SJSA1 (cell line): Measurements from ENCODE around the gene DAB2IP. TPM values are rescaled to one million over a fixed set of nuclear protein-coding genes. Genes with fewer than 3 reads are reported as not detected.

Source experiments
- DNase-seq, 2 experiments: peaks; one replicate each; pipeline ENCODE4 v3.0.0-alpha.2; 2015 to 2020; ENCODE audit warnings: low spot score in 2 of 2, low read depth in 1 of 2
- H3K27ac ChIP-seq: fragments of 250-450 bp; sonication (Bioruptor Pico); 2 replicates; pipeline ENCODE4 v1.5.1; 2020; ENCODE audit warnings: mild to moderate bottlenecking, moderate library complexity
- H3K27me3 ChIP-seq: fragments of 250-450 bp; sonication (Bioruptor Pico); replicated peaks from 2 replicates; pipeline ENCODE4 v1.5.1; 2020; ENCODE audit warnings: mild to moderate bottlenecking, moderate library complexity
- H3K36me3 ChIP-seq: fragments of 250-450 bp; sonication (Bioruptor Pico); 2 replicates; pipeline ENCODE4 v1.5.1; 2020; ENCODE audit warnings: mild to moderate bottlenecking
- H3K4me1 ChIP-seq: fragments of 250-450 bp; sonication (Bioruptor Pico); replicated peaks from 2 replicates; pipeline ENCODE4 v1.6.1; 2021; ENCODE audit warnings: mild to moderate bottlenecking
- H3K4me3 ChIP-seq: fragments of 250-450 bp; sonication (Bioruptor Pico); 2 replicates; pipeline ENCODE4 v1.5.1; 2020; ENCODE audit warnings: mild to moderate bottlenecking
- H3K9me3 ChIP-seq: fragments of 250-450 bp; sonication (Bioruptor Pico); replicated peaks from 2 replicates; pipeline ENCODE4 v1.5.1; 2020; ENCODE audit warnings: mild to moderate bottlenecking
- total RNA-seq: library from RNA; depleted of rRNA; stranded (reverse); fragments of >200 nt; shearing (Covaris generic); gene quantifications from 2 replicates; pipeline ENCODE4 v1.2.3, GENCODE V29; 2014

DAB2IP gene
- total RNA-seq, 1 experiment from 2014 or later = 2.8 TPM

GRCh38 chr9:121746411-121746810, 95.0 kb downstream of the DAB2IP start:
- no peaks in the 10 kb centered on the region for H3K9me3 ChIP-seq
- peaks cover 24% of the 10 kb centered on the region for H3K4me1 ChIP-seq
- no peaks in the 10 kb centered on the region for H3K27me3 ChIP-seq
- H3K36me3 ChIP-seq = no peaks in the 10 kb centered on the region
- no peak overlapping the region for H3K4me3 ChIP-seq
- DNase-seq = no peak
- H3K27ac ChIP-seq = no peak overlapping the region

DNA sequence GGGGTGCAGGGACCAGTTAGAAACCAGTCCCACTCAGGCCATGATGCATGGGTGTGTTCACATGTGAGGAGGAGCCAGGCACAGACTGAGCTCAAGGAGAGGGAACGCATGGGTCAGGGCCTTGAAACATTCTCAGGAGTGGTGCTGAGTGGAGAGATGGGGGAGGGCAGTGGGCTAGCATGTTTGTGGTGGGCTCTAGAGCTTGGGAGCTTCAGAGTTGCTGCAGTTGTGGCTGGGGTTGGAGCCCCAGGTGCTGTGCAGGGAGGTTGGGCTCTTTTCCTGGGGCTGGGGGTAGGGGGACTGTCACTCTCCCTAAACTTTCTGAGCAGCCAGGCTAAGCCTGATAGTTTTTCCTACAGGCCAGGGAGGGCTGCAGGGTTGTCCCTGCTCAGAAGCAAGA, 95.4 kb downstream of the DAB2IP start:
- H3K36me3 ChIP-seq = no peaks in the 10 kb centered on the region
- no peak overlapping the region for H3K4me3 ChIP-seq
- no peaks in the 10 kb centered on the region for H3K27me3 ChIP-seq
- DNase-seq = no peak
- no peak overlapping the region for H3K27ac ChIP-seq
- H3K4me1 ChIP-seq = peaks cover 24% of the 10 kb centered on the region
- H3K9me3 ChIP-seq = no peaks in the 10 kb centered on the region

- peaks cover 22% of the 10 kb centered on the region for H3K4me1 ChIP-seq
- no peaks in the 10 kb centered on the region for H3K27me3 ChIP-seq
- H3K9me3 ChIP-seq = no peaks in the 10 kb centered on the region
- H3K36me3 ChIP-seq = no peaks in the 10 kb centered on the region
- H3K27ac ChIP-seq = no peak overlapping the region
- no peak overlapping the region for H3K4me3 ChIP-seq
- DNase-seq = no peak
Measured at GRCh38 chr9:121748074-121748473, 96.6 kb downstream of the DAB2IP start.

- no peaks in the 10 kb centered on the region for H3K27me3 ChIP-seq
- DNase-seq = no peak
- no peaks in the 10 kb centered on the region for H3K36me3 ChIP-seq
- H3K27ac ChIP-seq = no peak overlapping the region
- no peak overlapping the region for H3K4me3 ChIP-seq
- H3K9me3 ChIP-seq = no peaks in the 10 kb centered on the region
- H3K4me1 ChIP-seq = peaks cover 16% of the 10 kb centered on the region
Measured at GRCh38 chr9:121748727-121749423, 97.4 kb downstream of the DAB2IP start.

DNA sequence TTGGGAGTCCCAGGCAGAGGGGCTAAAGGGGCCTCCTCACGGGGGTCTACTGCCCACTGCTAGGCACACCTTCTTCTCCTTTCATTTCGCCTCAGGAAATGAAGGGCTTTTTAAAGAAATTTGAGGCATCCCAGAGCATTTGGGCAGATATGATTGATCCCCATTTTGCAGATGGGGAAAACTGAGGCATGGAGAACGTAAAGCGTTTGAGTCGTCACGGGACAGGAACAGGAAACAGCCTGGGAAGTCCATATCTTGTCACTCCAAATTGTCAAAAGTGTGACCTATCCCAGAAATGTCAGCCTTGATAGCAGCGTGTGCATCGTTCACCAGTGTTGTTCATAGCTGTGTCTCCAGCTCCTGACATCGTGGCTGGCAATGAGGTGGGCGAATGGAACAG, 98.2 kb downstream of the DAB2IP start:
- Histone ChIP-seq H3K27ac (no peak overlapping the region), H3K4me3 (no peak overlapping the region), H3K36me3 (no peaks in the 10 kb centered on the region), H3K9me3 (no peaks in the 10 kb centered on the region), H3K27me3 (no peaks in the 10 kb centered on the region), H3K4me1 (peaks cover 8% of the 10 kb centered on the region)
- DNase-seq = no peak

GRCh38 chr9:121750259-121750714, 98.9 kb downstream of the DAB2IP start:
- Histone ChIP-seq H3K36me3 (no peaks in the 10 kb centered on the region), H3K27me3 (no peaks in the 10 kb centered on the region), H3K4me3 (no peak overlapping the region), H3K27ac (no peak overlapping the region), H3K4me1 (peaks cover 7% of the 10 kb centered on the region; the same call in 1 of the 2 replicates), H3K9me3 (no peaks in the 10 kb centered on the region)
- DNase-seq = no peak

DNA sequence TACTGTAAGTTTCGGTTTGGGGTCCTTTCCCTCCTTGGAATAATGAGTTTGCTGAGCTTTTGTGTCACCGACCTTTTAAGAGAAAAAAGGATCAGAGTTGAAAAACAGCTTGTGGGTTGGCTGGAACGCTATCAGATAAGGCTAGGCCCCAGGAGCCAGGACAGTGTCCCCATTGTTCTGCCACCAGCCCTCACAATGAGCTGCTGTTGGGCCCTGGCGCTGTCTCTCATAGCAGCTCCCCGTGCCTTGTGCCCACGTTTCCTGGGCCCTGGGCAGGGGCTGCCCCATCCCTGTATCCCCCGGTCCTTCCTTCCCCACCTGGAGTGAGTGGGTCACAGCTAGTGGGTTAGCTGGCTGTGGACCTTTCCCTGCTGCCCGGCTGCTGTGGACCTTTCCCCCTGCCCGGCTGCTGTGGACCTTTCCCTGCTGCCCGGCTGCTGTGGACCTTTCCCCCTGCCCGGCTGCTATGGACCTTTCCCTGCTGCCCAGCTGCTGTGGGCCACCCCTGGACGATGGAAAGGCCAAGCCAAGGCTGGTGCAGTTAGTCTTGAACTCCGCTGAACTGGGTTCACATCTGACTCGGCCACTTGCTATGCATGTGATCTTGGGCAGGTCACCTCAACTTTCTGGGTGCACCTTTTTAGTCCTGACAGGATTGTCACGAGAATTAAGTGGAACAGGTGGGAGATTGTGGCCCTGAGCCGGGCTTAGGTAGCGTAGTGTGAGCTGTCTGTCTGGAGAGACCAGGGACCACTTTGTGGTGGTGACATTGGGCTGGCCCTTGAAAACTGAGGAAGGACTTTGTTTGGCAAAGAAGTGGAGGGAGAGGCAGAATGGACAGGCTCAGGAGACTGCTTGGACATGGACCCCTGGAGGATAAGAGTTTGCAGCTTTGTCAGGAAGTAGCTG, 99.5 kb downstream of the DAB2IP start:
- Histone ChIP-seq H3K36me3 (no peaks in the 10 kb centered on the region), H3K27ac (no peak overlapping the region), H3K4me1 (peaks cover 7% of the 10 kb centered on the region; the same call in 1 of the 2 replicates), H3K9me3 (no peaks in the 10 kb centered on the region), H3K27me3 (no peaks in the 10 kb centered on the region), H3K4me3 (no peak overlapping the region)
- DNase-seq = no peak

DNA sequence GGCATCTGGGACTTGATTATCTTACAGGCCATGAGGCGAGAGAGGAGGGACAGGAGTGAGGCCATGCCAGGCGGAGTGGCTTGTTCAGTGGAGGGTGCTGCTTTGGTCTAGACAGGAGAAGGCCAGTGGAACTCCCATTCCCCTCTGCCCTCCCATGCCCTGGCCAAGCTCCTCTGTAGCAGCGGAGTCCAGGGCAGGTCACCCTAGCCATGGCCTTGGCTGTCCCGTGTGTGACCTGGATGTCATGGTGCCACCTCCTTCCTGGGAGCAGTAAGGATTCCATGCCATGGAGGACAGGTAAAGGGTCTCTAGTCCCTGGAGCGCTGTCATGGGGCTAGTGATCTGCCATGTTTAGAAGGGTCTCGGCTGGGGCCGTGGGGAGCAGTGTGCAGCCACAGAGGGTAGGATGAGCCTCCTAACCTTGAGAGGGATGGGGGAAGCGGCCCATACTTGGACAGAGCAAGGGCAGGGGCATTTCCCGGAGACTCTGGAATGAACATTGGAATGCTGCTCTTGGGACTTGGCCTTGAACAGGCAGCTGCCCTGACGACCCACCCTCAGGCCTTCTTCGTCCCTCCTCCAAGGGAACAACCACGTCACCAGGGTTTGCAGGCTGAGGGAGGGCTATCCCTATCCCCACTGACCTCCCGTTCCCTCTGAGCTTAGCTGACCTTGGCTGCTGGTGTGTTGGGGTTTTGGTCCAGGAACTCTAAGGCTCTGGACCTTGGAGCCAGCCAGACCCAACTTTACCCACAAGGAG, 100.4 kb downstream of the DAB2IP start:
- no peak for DNase-seq
- H3K36me3 ChIP-seq = no peaks in the 10 kb centered on the region
- peaks cover 7% of the 10 kb centered on the region; the same call in 1 of the 2 replicates for H3K4me1 ChIP-seq
- no peaks in the 10 kb centered on the region for H3K9me3 ChIP-seq
- no peak overlapping the region for H3K4me3 ChIP-seq
- no peak overlapping the region for H3K27ac ChIP-seq
- H3K27me3 ChIP-seq = no peaks in the 10 kb centered on the region

- no peak overlapping the region for H3K27ac ChIP-seq
- no peaks in the 10 kb centered on the region for H3K36me3 ChIP-seq
- DNase-seq = no peak
- H3K4me1 ChIP-seq = peaks cover 7% of the 10 kb centered on the region; the same call in 1 of the 2 replicates
- no peaks in the 10 kb centered on the region for H3K9me3 ChIP-seq
- no peaks in the 10 kb centered on the region for H3K27me3 ChIP-seq
- no peak overlapping the region for H3K4me3 ChIP-seq
Measured at GRCh38 chr9:121752929-121753328, 101.5 kb downstream of the DAB2IP start.

- Histone ChIP-seq H3K4me3 (no peak overlapping the region), H3K27ac (no peak overlapping the region), H3K27me3 (no peaks in the 10 kb centered on the region), H3K9me3 (no peaks in the 10 kb centered on the region), H3K4me1 (peaks cover 1% of the 10 kb centered on the region; the same call in 1 of the 2 replicates), H3K36me3 (no peaks in the 10 kb centered on the region)
- DNase-seq = no peak
Measured at GRCh38 chr9:121753802-121754654, 102.6 kb downstream of the DAB2IP start.

DNA sequence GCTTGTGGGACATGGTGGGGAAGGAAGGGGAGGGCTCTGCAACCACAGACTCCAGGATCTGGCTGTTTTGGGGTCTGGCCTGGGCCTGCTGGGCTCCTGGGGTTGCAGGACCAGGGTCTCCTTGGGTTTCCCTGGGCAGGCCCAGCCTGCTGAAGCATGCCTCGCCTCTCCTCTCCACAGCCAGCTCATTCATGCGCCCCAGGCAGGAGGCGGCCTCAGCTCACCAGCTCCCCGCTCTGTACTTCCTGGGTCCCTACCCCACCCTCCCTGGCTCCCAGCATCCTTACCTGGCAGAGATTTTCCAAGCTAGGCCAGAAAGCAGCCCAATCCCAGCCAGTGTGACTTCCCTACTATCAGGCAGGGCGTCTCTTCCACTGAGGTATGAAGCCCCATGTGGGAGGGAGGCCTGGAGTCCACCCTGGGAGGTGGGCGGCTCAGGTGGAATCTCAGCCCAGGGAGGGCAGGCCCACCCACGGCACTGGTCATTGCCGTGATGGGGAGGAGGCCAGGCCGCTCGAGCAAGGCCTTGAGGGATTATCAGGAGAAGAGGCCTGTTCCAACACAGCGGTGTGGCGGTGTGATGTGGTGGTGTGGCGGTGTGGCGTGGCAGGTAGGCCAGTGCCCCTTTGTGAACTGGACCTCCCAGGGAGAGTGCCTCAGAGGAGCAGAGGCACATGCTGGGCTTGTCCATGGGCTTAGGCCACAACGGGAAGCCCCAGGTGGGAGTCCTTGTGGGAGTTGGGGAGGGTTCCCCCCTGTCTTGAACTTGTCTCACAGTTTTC, 103.4 kb downstream of the DAB2IP start:
- H3K4me3 ChIP-seq = no peak overlapping the region
- H3K27me3 ChIP-seq = no peaks in the 10 kb centered on the region
- H3K36me3 ChIP-seq = no peaks in the 10 kb centered on the region; the same call in 1 of the 2 replicates
- DNase-seq = no peak
- no peaks in the 10 kb centered on the region for H3K4me1 ChIP-seq
- no peak overlapping the region for H3K27ac ChIP-seq
- no peaks in the 10 kb centered on the region for H3K9me3 ChIP-seq

- H3K4me1 ChIP-seq = no peaks in the 10 kb centered on the region
- no peak overlapping the region for H3K27ac ChIP-seq
- no peak for DNase-seq
- H3K36me3 ChIP-seq = no peaks in the 10 kb centered on the region; the same call in 1 of the 2 replicates
- no peaks in the 10 kb centered on the region for H3K27me3 ChIP-seq
- H3K4me3 ChIP-seq = no peak overlapping the region
- H3K9me3 ChIP-seq = no peaks in the 10 kb centered on the region
Measured at GRCh38 chr9:121755581-121755980, 104.1 kb downstream of the DAB2IP start.
